ENCODE results near the gene TRIM41.
"Not testable (repeated sequence)": the region's sequence is repeated elsewhere in the genome, so short reads cannot be mapped to it uniquely, and the experiment has no call there.

Gene TRIM41

DNA sequence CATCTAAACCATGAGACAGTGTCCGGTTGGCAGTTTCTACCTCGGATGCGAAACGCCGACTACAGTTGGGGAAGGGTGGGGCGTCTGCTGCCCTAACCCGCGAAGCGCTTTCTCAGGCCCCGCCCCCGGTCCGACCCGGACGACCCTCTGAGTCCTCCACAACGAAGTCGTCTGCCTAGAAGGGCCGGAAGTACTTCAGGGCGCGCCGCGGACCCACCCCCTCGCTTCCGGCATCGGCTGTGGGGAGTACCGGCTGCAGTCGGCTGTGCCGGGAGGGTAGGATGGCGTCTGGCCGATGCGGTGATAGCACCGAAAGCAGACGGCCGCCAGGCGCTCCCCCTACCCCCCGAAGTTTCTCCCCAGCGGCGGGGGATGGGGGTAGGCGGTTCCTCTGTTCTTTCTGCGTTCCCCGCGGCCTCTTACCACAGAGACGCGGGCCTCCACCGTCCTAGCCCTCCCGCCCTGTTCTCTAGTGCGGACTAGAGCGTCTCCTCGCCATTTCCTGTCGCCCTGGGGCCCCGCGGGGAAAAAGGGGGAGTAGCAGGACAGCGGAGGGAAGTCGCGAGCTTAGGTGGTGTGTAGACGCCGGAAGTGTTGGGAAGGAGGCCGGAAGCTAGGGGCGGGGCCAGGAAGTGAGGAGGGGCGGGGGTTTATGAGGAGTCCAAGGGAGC is at the start of gene TRIM41:
TSS of gene TRIM41 (plus strand) at position 224 of the 671 bp plus-strand sequence. CDS start 719 bp downstream, outside the sequence.
- peak; percentile 98 for DNase-seq

DNA sequence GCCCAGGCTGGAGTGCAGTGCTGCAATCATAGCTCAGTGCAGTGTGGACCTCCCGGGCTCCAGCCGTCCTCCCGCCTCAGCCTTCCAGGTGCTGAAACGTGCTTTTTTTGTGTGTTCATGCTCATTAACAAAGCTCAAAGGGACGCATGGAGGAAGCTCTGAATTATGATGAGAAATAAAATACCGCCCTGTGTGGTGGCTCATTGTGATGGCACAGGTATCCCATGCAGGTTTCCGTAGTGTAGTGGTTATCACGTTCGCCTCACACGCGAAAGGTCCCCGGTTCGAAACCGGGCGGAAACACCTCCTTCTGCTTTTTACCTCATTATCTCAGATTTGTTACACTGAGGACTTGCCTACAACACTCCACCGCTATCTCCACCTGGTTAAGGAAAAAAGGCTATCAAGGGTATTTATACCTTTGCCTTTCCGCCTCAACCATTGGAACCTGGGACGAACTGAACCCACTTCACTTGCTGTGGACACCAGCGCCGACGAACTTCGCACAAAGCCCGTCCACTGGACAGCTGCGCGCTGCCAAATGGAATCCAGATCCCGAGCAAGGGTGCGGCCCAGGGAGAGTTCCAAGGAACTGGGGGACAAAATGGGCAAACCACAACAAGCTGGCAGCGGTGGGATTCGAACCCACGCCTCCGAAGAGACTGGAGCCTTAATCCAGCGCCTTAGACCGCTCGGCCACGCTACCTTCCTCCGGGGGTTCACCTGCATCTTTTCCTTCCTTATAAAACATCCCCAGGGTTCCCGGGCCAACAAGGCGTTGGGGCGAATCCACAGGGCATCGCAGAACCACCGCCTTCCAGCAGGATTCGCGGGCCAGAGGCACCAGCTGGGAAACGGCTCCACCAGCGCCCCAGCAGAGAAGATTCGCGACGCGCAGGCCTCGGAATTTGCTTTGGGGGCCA is 49.4 kb upstream of the TRIM41 start:
- peak; percentile 86 for DNase-seq

DNA sequence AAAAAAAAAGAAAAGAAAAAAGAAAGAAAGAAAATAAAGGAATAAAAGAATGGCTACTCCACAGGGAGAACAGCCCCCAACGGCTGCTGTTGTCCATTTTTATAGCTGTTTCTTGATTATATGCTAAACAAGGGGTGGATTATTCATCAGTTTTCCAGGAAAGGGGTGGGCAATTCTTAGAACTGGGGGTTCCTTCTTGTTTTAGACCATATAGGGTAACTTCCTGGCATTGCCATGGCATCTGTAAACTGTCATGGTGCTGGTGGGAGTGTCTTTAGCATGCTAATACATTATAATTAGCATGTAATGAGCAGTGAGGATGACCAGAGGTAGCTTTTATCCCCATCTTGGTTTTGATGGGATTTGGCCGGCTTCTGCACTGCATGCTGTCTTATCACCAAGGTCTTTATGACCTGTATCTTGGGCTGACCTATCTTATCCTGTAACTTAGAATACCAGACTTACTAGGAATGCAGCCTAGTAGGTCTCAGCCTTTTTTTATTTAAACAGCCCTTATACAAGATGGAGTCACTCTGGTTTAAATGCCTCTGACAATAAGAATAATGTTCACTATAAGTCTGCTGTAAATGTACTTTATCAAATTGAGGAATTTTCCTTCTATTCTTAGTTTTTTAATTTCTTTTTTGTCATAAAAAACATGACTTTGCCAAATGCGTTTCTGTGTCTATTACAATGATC is 46.7 kb upstream of the TRIM41 start:
- DNase-seq: peak; percentile 72

DNA sequence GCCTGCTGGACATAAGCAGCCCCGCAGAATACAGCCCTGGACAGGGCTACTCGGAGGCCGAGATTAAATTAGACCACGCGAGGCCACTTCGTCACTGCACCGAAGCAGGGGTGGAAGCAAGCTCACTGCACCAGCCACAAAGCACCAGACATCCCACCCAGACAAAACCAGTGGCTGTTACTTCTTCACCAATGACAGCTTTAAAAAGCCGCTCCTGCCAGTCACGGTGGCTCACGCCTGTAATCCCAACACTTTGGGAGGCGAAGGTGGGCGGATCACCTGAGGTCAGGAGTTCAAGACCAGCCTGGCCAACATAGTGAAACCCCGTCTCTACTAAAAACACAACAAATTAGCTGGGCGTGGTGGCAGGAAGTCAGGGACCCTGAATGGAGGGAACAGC is 45.5 kb upstream of the TRIM41 start:
- not testable (repeated sequence) for DNase-seq

DNA sequence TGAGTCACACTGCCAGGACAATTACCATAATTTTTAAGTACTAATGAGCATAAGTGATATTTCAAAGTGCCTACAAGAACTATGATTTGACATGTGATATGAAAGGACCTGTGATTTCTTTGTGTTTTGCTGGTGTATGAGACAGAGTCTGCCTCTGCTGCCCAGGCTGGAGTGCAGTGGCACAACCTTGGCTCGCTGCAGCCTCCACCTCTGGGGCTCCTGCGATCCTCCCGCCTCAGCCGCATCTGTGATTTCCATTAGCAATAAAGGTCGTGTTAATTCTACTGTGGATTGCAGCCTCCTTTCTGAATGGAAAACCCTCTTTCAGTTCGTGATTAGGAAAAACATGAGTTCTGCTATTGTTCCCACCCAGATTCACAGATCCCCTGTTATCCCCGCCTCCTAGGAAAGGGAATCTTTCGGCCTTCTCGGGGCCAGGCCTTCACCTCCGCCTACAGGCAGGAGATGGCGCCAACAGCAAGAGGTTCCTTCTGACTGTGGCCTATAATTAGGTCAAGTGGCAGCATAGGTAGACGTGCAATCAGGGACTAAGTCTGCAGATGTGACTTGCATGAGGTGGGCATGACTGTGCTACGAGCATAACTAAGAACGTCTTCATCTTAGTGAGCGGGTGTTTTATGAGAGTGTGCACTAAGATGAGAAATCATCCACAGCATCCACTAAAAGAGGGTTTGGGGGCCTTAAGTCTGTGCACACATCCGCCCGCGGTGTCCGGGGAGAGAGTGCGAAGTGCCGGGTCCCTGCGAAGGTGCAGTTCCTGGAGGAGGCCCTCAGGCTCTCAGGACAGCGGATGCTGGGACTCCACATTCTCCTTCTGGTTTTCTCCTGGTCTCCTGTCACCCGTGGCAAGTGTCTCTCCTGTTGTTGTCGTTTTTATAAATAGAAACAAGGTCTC is 41.2 kb upstream of the TRIM41 start:
- peak; percentile 76 for DNase-seq

DNA sequence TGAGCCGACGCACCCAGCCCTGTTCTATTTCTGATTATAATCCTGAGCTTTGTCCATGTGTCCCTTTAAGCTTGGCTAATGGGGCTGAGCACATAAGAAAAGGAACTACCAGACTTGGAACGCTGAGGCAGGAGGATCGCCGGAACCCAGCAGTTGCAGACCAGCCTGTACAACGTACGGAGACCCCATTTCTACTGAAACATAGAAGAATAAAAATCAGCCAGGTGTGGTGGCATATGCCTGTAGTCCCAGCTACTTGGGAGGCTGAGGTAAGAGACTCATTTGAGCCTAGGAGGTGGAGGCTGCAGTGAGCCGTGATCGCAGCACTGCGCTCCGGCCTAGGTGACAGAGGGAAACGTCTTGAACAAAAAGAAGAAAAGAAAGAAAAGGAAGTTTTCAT is 40.4 kb upstream of the TRIM41 start:
- peak; percentile 0 for DNase-seq

DNA sequence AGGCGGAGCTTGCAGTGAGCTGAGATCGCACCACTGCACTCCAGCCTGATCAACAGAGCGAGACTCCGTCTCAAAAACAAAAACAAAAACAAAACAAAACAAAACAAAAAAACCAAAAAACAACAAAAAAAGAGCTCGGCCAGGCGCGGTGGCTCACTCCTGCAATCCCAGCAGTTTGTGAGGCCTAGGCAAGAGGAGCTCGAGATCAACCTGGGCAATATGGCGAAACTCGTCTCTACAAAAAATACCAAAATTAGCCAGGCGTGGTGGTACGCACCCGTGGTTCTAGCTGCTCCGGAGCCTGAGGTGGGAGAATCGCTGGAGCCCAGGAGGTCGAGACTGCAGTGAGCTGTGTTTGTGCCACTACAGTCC is 38.2 kb upstream of the TRIM41 start:
- DNase-seq: peak; percentile 1

DNA sequence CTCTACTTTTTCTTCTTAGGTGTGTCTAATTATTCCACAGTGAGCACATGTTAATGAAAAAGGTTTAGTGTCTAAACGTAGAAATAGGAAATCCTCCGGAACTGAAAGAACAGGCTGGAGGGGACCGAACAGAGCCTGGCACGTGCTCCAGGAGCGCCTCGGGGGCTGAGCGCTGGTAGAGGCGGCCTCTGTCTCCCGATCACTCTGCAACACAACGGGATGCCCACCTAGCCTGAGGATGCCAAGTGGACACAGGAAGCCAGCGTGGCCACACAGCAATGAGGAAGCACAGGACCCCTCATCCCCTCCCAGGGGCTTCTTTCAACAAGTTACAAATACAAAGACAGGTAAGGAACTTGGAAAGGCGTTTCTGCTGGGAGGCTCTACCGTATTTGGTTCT is 37.5 kb upstream of the TRIM41 start:
- peak; percentile 1 for DNase-seq

DNA sequence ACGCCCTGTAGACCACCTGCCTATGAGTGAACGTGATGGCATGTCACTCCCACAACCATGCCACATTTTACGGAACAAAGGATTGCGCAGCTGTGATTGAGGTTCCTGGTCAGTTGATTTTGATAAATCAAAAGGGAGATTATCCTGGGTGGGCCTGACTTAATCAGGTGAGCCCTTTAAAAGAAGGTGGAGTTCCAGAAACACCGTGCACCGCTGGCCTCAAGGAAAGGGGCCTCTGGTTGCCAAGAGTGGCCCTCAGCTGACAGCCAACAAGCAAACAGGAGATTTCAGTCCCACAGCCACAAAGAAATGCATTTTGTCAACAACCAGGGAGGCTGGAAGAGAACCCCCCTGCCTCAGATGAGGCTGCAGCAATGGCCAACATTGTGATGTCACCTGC is 37.1 kb upstream of the TRIM41 start:
- DNase-seq: no peak

DNA sequence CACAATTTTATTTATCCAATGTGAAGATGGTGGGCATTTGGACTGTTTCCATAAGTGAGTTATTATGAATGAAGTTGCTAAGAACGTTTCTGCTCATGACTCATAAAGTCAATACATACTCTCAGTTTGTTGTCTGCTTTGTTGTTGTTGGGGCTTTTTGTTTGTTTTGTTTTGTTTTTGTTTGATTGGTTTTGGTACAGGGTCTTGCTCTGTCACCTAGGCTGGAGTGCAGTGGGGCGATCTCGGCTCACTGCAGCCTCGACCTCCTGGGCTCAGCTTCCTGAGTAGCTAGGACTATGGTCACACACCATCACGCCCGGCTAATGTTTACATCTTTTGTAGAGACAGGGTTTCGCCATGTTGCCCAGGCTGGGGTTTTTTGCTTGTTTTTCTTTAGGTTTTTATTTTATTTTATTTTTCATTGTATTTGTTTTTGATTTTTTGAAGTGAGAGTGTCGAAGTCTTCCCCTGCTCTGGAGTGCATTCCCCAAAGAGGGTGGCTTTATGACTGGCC is 36.0 kb upstream of the TRIM41 start:
- DNase-seq: peak; percentile 31

DNA sequence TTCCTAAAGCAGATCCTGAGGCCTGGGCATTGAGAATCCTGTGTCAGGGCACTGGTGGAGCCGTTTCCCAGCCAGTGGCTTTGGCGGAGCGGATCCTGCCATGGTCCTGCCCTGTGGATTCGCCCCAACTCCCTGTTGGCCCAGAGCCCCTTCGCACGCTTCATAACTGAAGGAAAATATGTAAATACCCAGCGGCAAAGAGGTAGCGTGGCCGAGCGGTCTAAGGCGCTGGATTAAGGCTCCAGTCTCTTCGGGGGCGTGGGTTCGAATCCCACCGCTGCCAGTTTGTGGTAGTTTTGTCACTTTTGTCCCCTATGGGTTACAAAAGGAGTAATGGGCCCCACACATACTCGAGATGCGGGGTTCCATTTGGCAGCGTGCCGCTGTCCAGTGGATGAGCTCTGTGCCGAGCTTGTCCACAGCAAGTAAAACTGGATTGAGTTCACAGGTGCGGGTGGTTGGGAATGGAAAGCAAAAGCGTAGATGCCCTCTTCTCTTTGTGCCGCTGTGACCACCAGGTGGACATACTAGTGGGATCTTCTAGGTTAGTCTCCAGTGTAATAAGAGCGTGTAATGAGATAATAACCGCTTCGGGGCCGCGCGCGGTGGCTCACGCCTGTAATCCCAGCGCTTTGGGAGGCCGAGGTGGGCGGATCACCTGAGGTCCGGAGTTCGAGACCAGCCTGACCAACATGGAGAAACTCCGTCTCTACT is 35.4 kb upstream of the TRIM41 start:
- peak; percentile 91 for DNase-seq

DNA sequence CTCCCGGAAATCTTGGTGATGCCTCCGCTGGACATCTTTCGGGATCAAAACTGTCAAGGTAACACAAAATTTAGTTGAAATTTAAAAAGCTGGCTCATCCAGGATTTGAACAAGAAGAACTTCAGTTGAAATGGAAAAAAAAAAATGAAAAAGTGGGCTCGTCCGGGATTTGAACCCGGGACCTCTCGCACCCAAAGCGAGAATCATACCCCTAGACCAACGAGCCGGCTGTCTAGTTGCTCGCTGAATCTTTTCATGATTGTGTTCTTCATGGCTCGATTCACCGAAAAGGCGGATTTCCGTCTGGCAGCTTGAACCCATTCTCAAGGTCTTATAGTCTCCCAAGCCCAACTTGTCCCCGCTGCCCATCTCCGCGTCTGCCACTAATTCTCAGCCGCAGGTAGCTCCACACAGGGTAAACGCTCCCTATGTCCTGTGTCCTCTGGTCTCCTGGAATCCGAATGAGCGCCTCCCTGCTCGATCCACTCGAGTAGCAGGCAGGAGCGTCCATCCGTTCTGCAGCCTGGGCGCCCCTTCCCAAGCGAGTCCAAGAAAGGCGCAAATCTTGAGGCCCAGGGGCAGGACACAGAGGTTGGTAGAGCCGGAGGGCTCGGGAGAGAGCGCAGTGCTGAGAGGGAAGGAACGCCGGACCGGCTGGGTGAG is 34.2 kb upstream of the TRIM41 start:
- DNase-seq: peak; percentile 88

DNA sequence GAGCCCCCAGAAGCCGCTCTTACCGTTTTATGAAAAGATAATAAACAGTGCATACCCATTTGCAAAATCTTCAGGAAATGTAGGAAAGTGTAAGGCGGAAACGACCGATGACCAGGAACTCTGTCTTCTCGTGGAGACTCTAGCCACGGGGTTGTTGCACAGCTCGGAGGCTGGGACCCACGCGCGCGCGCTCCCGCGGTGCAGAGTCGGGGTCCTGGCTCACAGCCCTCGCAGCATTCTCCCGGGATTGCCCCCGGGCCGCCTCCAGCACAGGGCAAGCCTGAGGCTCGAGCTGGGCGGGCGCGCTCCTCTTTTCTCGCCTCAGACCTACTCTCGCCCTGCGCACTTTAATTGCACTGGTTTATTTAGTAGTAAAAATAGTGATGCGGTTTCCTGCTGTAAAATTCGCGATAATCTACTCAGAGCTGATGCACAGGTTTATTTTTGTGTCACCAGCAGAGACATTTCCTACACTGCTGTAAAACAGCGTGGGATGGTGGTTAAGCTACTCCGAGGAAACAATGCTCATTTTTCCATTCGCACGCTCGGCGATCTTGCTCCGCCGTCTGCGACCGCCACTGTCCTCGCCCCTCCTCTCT is 33.6 kb upstream of the TRIM41 start:
- DNase-seq: peak; percentile 44

DNA sequence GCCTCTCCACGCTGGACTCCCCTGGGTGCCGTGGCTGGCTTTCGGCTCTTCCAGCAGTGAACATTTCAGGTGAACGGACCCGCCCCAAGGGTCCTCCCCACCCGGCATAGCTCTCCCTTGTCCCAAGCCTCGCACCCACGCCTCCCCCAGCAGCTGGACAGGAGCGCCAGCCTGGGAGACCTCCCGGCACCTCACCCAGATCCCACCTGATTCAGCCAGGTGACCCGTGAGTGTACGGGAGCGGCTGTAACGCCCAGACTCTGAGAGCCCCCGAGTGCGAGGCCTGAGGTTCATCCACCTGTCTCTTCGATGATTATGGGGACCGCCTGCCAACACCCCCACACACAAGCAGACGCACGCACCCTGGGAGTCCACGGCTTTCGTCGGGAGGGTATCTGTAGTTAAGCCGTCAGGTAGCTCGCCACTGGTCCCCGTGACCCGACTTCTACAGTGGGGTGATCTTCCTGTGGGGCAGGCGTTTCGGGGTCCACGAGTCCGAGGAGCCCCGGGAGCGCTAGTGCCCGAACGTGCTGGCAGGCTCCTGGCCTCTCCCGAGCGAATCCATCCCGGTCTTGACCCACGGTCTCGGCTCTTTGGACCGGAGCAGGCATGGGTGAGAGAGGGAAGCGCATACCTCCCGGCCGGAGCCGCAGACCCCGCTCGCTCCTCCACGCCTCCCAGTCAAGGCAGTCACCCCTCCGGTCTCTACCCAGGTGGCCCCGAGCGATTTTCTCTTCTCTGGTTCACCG is 32.9 kb upstream of the TRIM41 start:
- no peak for DNase-seq

DNA sequence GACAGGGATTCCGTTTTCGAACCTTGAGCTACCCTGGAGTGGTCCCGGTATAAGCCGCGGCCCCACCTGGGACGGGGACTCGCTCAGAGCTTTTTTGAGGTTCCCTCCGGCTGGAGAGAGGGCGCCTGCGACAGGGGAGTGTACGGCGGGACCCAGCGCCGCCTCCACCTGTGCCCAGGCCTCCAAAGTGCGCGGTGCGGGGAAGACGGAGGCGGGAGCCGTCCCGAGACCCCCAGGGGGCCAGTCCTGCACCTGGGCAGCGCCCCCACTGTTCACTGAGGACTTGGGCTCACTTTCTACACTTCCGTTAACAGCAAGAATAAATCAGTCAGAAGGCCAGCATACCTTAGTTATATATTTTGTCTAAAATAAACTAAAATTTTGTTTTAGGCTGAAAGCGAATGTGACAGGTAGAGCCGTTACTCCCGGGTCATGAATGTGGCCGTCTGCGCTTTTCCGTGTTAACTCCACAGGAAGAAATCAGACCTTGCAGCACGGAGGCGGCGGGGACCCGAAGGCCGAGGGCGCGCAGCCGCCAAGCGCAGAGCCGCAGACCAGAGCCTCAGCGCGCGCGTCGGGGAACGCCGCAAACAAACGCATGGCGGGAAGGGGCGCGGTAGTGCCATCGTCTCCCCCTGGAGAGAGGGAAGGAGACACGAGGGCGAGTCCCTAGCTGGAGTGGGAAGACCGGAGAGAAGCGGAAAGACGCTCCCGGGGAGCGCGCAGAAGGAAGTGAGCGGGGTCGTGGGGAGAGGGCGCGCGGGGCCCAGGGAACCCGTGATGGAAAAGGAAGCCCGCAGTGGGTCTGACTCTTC is 32.2 kb upstream of the TRIM41 start:
- DNase-seq: no peak

DNA sequence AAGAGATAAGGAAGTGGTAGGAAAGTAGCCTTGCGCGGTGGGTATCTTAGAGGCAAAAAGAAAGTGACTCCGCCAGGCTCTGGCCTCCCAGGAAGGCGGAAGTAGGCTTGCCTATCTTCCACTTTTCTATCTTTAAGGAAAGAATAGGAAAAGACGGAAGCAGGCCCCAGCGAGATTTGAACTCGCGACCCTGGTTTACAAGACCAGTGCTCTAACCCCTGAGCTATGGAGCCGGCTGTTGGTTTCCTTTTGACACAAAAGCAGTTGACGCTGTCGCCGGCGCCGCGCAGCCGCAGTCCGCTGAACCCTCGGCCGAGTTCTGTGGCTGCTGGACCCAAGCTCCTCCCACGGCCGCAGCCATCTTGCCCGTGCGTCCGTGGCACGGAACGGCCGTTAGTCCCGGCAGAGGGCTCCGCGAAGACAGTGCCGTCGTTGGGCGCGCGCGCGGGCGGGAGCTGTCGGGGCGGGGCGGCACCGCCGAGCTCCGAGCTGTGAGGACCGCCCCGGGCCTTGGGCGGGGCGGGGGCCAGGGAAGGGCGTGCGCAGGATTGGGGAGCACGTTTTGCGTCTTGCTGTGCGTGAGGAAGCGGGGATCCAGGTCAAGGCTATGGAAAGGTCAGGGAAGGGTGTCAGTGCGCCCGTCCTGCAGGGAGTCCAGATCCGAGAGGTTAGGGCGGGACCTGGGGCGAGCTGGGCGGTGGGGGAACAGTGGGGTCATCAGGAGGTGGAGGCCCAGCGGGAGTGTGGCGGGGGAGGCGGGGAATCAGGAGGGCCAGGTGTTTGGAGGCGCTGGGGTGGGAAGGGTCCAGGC is 31.4 kb upstream of the TRIM41 start:
- peak; percentile 95 for DNase-seq

DNA sequence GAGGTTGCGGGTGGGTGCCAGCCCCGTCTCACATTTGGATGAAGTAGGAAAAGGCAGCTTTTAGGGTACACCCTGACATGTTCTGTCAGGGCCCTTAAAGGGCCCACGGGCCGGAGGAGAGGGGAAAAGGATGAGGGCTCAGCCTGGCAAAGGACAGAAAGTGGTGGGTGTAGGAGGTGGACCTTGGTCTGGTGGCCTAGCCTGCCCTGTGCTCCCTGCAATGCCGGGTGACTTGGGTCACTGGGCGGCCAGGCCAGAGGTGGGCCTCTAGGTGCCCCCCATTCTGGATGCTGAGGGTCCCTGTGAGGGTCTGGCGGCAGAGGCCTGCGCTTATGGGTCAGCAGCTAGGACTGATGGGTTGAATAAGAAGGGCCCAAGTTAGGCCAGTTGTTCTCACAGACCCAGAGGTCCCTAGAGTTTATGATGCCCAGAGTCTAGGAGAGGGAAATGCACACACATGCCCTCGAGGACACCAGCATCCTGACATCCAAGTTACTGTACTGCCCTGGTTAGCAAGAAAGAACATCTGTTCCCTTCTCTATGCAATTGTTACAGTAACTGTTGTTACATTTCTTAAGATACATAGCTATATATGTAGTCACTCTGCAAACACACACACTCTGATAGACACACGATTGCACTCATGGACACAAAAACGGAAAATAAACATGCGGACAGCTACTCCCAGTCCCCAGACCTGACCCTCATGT is 30.6 kb upstream of the TRIM41 start:
- no peak for DNase-seq
